AG09309 (cell line): ENCODE data around the gene ANKRD65.
"Not testable (repeated sequence)": the region's sequence is repeated elsewhere in the genome, so short reads cannot be mapped to it uniquely, and the experiment has no call there.

ENCODE experiments used
- DNase-seq: peaks from one replicate; pipeline ENCODE4 v3.0.0-alpha.2; 2010; ENCODE audit warnings: low read depth
- H3K4me3 ChIP-seq: 2 replicates; pipeline ENCODE4 v1.5.1; 2011; ENCODE audit warnings: mild to moderate bottlenecking, low read depth, low read length, moderate library complexity; ENCODE audit not compliant: control insufficient read depth
- TF ChIP-seq, protein P1 (sequence below): IDR thresholded peaks from 2 replicates; pipeline ENCODE4 v1.5.1; 2011; ENCODE audit warnings: mild to moderate bottlenecking, low read depth, low read length, inconsistent platforms; ENCODE audit not compliant: insufficient read depth, control insufficient read depth; ENCODE audit errors: missing control alignments

ANKRD65 gene

DNA sequence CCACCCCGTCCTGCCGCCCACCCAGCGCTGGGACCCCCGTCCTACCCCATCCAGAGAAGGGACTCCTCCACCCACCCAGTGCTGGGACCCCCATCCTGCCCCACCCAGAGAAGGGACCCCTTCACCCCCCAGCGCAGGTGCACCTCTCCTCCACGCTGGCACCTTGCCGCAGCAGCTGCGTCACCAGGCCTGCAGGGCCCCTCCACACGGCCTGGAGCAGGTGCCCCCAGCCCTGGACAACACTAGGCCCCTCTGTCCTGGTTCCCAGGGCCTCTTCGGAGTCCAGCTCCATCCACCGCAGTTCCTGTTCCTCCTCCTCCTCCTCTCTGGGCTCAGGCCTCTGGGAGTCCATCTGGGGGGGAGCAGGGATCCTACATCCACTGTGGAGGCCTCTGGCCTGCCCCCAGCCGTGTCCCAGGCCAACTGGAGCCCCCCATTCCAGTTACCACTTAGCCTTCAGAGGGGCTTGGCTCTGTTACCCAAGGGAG lies 378 bp downstream of the ANKRD65 start:
- DNase-seq: no peak
- H3K4me3 ChIP-seq: no peak overlapping the region
- TF ChIP-seq, protein P1, sequence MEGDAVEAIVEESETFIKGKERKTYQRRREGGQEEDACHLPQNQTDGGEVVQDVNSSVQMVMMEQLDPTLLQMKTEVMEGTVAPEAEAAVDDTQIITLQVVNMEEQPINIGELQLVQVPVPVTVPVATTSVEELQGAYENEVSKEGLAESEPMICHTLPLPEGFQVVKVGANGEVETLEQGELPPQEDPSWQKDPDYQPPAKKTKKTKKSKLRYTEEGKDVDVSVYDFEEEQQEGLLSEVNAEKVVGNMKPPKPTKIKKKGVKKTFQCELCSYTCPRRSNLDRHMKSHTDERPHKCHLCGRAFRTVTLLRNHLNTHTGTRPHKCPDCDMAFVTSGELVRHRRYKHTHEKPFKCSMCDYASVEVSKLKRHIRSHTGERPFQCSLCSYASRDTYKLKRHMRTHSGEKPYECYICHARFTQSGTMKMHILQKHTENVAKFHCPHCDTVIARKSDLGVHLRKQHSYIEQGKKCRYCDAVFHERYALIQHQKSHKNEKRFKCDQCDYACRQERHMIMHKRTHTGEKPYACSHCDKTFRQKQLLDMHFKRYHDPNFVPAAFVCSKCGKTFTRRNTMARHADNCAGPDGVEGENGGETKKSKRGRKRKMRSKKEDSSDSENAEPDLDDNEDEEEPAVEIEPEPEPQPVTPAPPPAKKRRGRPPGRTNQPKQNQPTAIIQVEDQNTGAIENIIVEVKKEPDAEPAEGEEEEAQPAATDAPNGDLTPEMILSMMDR: no peak

DNA sequence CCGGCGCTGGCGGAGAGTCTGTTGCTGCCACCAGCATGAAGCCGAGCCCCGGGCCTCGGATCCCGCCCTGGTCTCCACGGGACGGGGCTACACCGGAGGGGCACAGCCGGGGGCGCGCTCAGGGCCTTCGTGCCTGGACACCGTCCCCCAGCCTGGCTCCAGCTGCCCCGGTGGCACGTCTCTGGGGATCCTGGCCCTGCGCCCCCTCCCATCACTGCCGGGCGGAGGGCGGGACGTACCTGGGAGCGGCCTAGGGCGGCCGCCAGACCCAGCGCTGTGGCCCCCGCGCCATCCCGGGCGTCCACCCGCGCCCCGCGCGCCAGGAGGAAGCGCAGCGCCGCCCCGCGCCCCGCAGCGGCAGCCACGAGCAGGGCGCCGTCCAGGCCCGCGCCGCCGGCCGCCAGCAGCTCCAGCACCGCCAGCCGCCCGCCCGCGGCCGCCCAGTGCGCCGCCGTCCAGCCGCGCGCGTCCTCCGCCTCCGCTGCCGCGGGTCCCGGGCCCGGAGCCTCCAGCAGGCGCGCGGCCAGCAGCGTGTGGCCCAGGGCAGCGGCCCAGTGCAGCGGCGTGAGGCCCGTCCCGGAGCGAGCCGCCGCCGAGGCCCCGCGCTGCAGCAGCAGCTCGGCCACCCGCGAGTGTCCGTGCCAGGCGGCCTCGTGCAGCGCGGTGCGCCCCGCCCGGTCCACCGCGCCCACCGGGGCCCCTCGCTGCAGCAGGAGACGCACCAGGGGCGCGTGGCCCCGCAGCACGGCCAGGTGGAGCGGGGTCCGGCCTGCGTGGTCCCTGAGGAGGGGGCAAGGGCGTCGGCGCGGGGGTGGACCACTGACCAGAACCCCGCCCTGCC lies 1.0 kb downstream of the ANKRD65 start:
- no peak for DNase-seq
- TF ChIP-seq, protein P1: no peak
- no peak overlapping the region; the same call in 1 of the 2 replicates for H3K4me3 ChIP-seq

DNA sequence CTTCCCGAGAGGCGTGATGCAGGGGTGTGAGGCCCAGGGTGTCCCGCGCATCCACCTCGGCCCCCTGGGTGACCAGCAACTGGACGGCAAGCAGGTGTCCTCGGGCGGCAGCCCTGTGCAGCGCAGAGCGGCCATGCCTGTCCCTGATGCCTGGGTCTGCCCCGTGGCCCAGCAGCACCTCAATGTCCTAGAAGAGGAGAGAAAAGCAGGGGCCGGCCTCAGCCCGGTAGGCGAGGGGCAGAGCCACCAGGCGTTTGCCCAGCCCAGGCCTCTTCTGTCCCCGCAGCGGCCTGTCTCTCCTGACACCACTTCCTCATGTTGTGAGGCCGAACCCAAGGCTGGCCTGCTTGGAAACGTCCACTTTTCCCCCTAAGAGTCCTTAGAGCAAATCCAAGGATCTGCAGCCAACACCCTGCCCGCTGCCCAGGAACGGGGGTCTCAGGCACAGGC lies 1.7 kb downstream of the ANKRD65 start:
- H3K4me3 ChIP-seq: no peak overlapping the region
- DNase-seq: no peak
- TF ChIP-seq, protein P1: no peak

DNA sequence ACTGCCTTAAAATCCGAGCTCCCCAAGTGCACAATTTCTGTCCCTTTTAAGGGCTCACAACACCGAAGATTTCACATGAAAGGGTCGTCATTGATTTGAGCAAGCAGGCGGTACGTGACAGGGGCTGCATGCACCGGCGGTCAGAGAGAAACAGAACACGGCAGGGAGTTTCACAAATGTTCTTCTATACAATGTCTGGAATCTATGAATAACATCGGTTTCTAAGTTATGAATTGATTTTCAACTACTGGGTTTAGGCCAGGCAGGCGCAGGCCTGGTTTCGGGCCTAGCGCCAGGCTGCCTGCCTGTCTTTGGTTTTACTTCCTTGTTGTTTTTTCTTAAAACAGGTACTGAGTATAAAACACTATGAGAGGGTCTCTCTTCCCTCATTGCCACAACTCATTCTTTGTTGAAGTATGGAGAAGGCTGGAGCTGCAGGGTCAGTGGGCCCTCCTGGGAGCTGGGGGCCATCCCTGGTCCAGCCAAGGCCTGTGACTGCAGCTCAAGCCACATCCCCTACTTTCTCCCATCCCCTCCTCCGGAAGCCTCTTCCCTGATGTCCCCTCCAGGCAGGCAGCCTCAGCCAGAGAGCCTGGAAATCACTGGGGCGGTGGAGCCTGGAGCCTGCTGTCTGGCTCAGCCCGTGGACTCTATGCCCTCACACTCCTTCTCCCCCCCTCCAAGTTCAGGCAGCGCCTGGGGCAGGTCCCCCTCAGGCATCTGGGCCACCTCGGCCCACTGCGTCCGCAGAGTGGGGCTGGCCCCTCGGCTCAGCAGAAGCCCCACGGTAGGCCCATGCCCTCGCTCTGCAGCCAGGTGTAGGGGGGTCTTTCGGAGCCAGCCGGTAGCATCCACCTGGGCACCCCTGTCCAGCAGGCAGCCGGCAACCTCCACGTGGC lies 2.4 kb downstream of the ANKRD65 start:
- DNase-seq: no peak
- TF ChIP-seq, protein P1: no peak
- H3K4me3 ChIP-seq: no peak overlapping the region

DNA sequence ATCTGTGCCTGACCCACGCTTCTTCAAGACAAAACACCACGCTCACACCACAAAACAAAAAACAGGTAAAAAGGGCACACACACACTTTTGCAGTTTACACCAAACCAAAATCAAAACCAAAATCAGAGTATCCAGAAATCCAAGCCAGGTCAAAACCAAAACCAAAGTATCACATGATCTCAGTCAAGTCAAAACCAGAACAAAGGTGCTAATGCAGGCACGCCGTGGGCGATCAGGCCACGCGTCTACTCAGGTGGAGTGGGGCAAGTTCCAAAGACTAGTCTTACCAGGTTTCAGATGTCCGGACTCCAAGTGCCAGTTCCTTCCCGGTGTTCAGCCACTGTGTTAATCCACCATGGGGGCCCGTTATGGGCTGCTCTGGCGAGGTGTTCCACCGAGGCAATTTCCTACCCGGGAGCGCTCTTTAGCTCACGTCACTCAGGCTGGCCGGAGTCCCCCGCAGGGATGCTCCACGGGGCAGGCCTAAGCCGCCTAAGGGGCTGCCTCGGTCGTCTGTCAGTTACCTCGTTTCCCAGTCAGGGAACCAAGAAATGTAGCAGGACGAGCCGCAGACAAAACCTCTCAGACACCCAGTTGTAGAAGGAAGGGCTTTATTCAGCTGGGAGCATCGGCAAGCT lies 3.1 kb downstream of the ANKRD65 start:
- H3K4me3 ChIP-seq, DNase-seq: not testable (repeated sequence)

DNA sequence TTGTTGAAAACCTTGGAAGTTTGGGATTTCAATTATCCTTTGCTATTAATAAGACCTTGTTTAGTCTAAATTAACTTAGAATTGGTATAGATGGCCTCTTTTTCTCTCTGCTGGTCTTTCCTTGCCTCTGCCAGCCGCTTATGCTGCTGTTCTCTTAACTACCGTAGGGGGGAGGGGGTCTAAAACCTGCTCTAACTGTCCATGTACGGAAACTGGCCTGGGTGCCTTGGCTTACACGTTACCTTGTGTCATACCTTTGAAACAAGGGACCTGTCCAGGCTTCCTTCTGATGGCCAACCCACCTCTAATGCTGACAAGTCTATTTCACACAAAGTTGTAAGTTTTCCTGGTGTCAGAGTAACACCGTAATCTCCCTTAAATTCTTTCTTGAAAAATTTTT lies 3.7 kb downstream of the ANKRD65 start:
- H3K4me3 ChIP-seq, DNase-seq: not testable (repeated sequence)

DNA sequence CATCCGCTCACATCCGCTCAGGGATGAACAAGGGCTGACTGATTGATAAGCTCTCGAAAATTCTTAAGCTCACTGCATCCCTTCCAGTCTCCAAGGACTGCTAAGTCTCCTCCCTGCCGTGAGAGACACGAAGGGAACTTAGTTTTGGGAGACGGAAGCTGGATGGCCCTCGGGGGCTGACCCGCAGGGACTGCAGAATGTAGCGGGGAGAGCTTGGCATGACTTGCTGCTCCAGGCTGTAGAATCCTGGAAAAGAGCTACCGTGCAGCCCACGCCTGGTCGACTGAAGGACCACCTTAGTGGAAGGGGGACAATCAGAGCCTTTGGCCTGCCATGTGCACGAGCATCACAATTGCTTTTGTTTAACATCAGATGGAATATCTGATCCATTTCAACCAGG lies 5.3 kb downstream of the ANKRD65 start:
- H3K4me3 ChIP-seq: no peak overlapping the region
- DNase-seq: no peak
- TF ChIP-seq, protein P1: no peak

DNA sequence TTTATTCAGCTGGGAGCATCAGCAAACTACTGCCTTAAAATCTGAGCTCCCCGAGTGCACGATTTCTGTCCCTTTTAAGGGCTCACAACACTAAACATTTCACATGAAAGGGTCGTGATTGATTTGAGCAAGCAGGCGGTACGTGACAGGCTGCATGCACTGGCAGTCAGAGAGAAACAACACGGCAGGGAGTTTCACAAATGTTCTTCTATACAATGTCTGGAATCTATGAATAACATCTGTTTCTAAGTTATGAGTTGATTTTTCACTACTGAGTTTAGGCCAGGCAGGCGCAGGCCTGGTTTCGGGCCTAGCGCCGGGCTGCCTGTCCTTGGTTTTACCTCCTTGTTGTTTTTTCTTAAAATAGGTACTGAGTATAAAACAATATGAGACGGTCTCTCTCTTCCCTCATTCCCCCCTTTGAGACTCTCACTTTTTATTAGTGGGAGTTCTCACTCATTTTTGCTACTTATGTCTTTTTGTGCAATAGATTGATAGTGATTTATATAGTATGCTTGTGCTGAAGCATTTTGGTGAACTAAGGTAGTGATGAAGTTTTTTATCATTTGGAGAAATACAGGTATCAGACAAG lies 8.7 kb downstream of the ANKRD65 start:
- H3K4me3 ChIP-seq, DNase-seq: not testable (repeated sequence)
